ENCODE measurements around the gene UQCRFS1.
"Not testable (repeated sequence)": the region's sequence is repeated elsewhere in the genome, so short reads cannot be mapped to it uniquely, and the experiment has no call there.

The UQCRFS1 gene

DNA sequence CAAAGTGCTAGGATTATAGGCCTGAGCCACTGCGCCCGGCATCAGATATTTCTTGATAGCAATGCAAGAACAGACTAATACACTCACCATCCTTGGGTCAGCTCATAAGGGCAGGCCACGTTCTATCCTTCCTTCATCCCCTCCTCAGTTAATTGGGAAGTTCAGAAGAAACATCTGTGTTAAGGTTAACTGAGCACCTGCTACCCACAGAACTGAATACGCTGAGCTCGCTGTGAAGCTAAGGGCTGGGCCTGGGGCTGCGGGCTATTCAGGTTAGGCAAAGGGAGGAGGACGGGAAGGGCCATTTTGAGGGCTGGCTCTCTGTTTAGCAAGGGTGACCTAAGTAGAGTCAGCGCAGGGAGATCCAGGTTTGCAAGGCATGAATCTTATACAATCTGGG lies 43.0 kb upstream of the UQCRFS1 start:
- no peak for DNase-seq (ENCODE audit: low read depth)
- H3K4me3 ChIP-seq (ENCODE audit: control insufficient read depth, low read depth, low read length), result no peak overlapping the region
- TF ChIP-seq, protein P1, sequence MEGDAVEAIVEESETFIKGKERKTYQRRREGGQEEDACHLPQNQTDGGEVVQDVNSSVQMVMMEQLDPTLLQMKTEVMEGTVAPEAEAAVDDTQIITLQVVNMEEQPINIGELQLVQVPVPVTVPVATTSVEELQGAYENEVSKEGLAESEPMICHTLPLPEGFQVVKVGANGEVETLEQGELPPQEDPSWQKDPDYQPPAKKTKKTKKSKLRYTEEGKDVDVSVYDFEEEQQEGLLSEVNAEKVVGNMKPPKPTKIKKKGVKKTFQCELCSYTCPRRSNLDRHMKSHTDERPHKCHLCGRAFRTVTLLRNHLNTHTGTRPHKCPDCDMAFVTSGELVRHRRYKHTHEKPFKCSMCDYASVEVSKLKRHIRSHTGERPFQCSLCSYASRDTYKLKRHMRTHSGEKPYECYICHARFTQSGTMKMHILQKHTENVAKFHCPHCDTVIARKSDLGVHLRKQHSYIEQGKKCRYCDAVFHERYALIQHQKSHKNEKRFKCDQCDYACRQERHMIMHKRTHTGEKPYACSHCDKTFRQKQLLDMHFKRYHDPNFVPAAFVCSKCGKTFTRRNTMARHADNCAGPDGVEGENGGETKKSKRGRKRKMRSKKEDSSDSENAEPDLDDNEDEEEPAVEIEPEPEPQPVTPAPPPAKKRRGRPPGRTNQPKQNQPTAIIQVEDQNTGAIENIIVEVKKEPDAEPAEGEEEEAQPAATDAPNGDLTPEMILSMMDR (IDR thresholded peaks at IDR 0.05; ENCODE audit: control insufficient read depth, insufficient read depth, low read depth, low read length, missing control alignments), result no peak

DNA sequence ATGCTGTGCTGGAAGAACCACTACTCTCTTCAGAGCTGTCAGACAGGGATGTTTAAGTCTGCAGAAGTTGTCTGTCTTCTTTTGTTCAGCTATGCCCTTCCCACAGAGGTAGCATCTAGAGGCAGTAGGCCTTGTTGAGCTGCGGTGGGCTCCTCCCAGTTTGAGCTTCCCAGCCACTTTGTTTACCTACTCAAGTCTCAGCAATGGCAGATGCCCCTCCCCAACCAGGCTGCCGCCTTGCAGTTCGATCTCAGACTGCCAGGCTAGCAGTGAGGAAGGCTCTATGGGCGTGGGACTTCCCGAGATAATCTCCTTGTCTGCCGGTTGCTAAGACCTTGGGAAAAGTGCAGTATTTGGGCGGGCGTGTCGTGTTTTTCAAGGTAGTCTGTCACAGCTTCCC lies 42.1 kb upstream of the UQCRFS1 start:
- DNase-seq (ENCODE audit: low read depth), result no peak
- no peak overlapping the region for H3K4me3 ChIP-seq (ENCODE audit: control insufficient read depth, low read depth, low read length)
- TF ChIP-seq, protein P1 (IDR thresholded peaks at IDR 0.05; ENCODE audit: control insufficient read depth, insufficient read depth, low read depth, low read length, missing control alignments), result no peak

DNA sequence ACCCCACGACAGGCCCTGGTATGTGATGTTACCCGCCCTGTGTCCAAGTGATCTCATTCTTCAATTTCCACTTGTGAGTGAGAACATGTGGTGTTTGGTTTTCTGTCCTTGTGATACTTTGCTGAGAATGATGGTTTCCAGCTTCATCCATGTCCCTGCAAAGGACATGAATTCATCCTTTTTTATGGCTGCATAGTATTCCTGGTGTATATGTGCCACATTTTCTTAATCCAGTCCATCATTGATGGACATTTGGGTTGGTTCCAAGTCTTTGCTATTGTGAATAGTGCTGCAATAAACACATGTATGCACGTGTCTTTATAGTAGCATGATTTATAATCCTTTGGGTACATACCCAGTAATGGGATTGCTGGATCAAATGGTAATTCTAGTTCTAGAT lies 36.8 kb upstream of the UQCRFS1 start:
- DNase-seq (ENCODE audit: low read depth); H3K4me3 ChIP-seq (ENCODE audit: control insufficient read depth, low read depth, low read length): not testable (repeated sequence)

DNA sequence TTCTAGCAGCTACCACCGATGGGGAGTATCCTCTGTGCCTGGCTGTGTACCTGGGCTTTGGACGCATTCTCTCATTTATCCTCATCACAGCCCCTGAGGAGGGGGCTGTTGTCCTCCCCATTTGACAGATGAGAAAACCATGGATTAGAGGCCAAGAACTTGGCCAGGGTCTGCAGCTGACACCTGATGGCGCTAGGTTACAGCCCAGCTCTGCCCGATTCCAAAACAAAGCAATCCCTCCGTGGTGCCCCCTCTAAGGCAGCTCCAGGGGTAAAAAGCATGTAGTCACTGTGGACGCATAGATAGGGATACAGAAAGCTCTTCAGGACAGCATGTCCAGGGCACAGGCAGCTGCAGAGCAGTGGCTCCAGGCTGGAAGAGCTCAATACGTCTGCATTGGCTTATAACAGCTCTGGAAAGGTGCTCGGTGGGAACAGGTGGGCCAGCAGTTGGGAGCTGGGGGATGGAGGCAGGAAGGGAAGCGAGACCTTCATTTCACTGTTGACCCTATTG lies 35.4 kb upstream of the UQCRFS1 start:
- DNase-seq (ENCODE audit: low read depth), result no peak
- TF ChIP-seq, protein P1 (IDR thresholded peaks at IDR 0.05; ENCODE audit: control insufficient read depth, insufficient read depth, low read depth, low read length, missing control alignments), result no peak
- H3K4me3 ChIP-seq (ENCODE audit: control insufficient read depth, low read depth, low read length), result no peak overlapping the region

DNA sequence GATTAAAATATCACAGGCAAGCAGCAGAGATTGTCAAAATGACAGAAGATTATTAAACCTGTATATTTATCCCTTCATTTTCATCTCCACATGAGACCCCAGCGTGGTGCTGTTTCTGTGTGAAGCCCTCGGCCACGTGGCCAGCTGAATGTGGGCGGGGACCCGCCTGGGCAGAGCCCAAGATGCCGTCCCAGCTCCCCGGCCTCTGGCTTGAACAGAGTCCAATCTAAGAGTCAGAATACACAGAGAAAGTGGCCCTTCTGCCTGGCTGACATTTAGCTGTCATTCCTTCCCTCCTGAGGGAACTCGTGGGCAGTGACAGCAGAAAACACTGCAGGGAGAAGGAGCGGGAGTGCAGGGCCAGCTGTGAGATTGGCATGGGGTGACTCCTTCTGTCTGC lies 34.9 kb upstream of the UQCRFS1 start:
- no peak overlapping the region for H3K4me3 ChIP-seq (ENCODE audit: control insufficient read depth, low read depth, low read length)
- DNase-seq (ENCODE audit: low read depth), result no peak
- TF ChIP-seq, protein P1 (IDR thresholded peaks at IDR 0.05; ENCODE audit: control insufficient read depth, insufficient read depth, low read depth, low read length, missing control alignments), result no peak

DNA sequence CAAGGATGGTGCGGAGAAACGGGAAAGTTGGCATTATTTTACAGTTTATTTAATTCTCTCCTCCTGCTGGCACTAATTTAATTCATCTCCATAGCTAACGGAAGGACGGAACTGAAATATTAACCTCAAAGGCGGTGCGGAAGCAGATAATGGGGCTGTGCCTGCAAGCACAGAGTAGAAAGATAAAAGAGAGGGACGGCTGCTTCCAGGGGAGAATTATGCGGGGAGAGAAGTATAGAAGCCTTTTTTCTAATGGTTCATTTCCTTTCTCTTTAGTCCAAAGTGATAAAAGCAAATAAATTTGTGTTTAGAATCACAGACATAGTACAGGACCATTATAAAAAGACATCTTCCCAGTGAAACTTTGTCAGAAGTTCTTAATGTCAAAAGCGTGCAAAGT lies 34.5 kb upstream of the UQCRFS1 start:
- H3K4me3 ChIP-seq (ENCODE audit: control insufficient read depth, low read depth, low read length), result no peak overlapping the region
- TF ChIP-seq, protein P1 (IDR thresholded peaks at IDR 0.05; ENCODE audit: control insufficient read depth, insufficient read depth, low read depth, low read length, missing control alignments), result no peak
- no peak for DNase-seq (ENCODE audit: low read depth)

DNA sequence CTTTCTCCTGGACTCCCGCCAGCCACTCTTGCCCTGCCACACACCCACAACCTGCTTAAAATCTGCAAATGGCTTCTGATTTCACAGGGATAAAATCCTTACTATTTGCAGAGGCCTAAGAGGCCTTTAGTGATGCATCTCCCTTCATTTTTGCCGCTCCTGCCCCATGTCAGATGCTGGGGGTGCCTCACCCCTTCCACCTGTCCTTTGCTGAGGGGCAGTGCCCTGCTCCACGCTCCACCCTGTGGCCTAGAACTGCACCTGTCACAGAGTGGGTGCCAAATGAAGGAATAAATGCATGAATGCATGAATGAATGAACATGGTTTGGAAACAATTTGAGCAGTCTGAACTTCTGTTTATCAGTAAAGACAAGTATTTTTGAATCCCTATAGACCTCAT lies 34.1 kb upstream of the UQCRFS1 start:
- no peak overlapping the region for H3K4me3 ChIP-seq (ENCODE audit: control insufficient read depth, low read depth, low read length)
- no peak for DNase-seq (ENCODE audit: low read depth)
- TF ChIP-seq, protein P1 (IDR thresholded peaks at IDR 0.05; ENCODE audit: control insufficient read depth, insufficient read depth, low read depth, low read length, missing control alignments), result no peak

Measured in AG09309 (cell line).